ENCODE data around the gene OASL. TPM values are rescaled to one million over a fixed set of nuclear protein-coding genes. Genes with fewer than 3 reads are reported as not detected.
A peak's percentile ranks its signal among the peaks of the same experiment; 100 is the strongest.

OASL gene
- total and polyA plus RNA-seq, 10 of the 15 experiments (the other 5 are each of a cell fraction or from before 2014, with no cell fraction given), result 2.3 to 9.1 (median 2.7) TPM

- peaks cover 4 to 8% of the 10 kb centered on the region in 2 experiments for H3K36me3 ChIP-seq (ENCODE audit: control insufficient read depth in 2 of 2, insufficient read depth in 2 of 2, low read length in 1 of 2)
- no peaks in the 10 kb centered on the region for H3K27me3 ChIP-seq (replicated peaks in 1 of 2; ENCODE audit: control insufficient read depth in 2 of 2, insufficient read depth in 2 of 2, low read length in 1 of 2)
- no peak overlapping the region for H3K27ac ChIP-seq (ENCODE audit: control insufficient read depth, insufficient read depth)
- ChIA-PET SMC1A (ENCODE audit: uncharacterized antibody, unreplicated experiment) (interaction anchor here (2.1 kb wide), 1 partner anchor 42 kb away, joined by 5 read pairs; no protein-coding TSS in a partner anchor), POLR2A (interaction anchor here (0.6 kb wide), 1 partner anchor 100 kb away, joined by 4 read pairs; no protein-coding TSS in a partner anchor), CTCF (interaction anchor here (1.1 to 1.8 kb wide), 5 partner anchors 41 to 89 kb away, joined by 3 to 5 read pairs (median 3); no protein-coding TSS in a partner anchor), RAD21 (ENCODE audit: unreplicated experiment) (interaction anchor here (1.2 to 1.7 kb wide), 2 partner anchors 367 to 432 kb away, joined by 3 to 4 read pairs; partner anchors contain the start of gene POP5)
- ATAC-seq (no peak), DNase-seq (ENCODE audit: low read depth, low spot score) (no peak), FAIRE-seq (no peak)
- H3K4me1 ChIP-seq (ENCODE audit: control insufficient read depth, insufficient read depth, low read length), result 0 out of 2 replicates have a peak, but pooled peaks cover 4% of the 10 kb centered on the region
- no peak overlapping the region for H3K9ac ChIP-seq (ENCODE audit: control insufficient read depth, insufficient read depth, low read length)
- in situ Hi-C loops (cut with MboI) (no loop called here), intact Hi-C loops (cut with micrococcal nuclease; ENCODE audit: unreplicated experiment) (loop anchor here (5.0 kb wide), 1 partner anchor 431 kb away; the partner anchor contains the start of gene POP5)
- H3K4me3 ChIP-seq, result no peak overlapping the region
- no TSS peak for BruUV-seq (replicated peaks)
- H3K4me2 ChIP-seq (ENCODE audit: control insufficient read depth, insufficient read depth), result no peak overlapping the region
- H4K20me1 ChIP-seq (ENCODE audit: control insufficient read depth, insufficient read depth), result no peaks in the 10 kb centered on the region
- H2AFZ ChIP-seq (ENCODE audit: control insufficient read depth, low read depth, low read length), result no peak overlapping the region
- H3K79me2 ChIP-seq (ENCODE audit: control insufficient read depth, insufficient read depth, low read length), result peaks cover 12% of the 10 kb centered on the region
- 72% methylated on average over 3 of the region's 3 CpGs for WGBS (ENCODE audit: insufficient coverage, insufficient replicate concordance, low lambda C conversion rate, missing lambda C conversion rate)
- H3K9me3 ChIP-seq (replicated peaks; ENCODE audit: control insufficient read depth, insufficient read depth, low read length), result no peaks in the 10 kb centered on the region
- no peak for TF ChIP-seq NKRF (conservative IDR thresholded peaks at IDR 0.05)
- peak in 2 of 3 experiments; percentile 14 to 37; a peak in 2 of 6 replicates for TF ChIP-seq CTCF (IDR thresholded peaks at IDR 0.05 in 2 of 3, conservative IDR thresholded peaks at IDR 0.05 in 1 of 3; ENCODE audit: control insufficient read depth in 2 of 3, extremely low read depth in 1 of 3, insufficient read depth in 1 of 3, low read depth in 3 of 3, low read length in 3 of 3)
- TF ChIP-seq ZNF622 (IDR thresholded peaks at IDR 0.05), result no peak
- TF ChIP-seq ZBTB40 (IDR thresholded peaks at IDR 0.05; ENCODE audit: borderline replicate concordance), result no peak
- no peak for TF ChIP-seq PAX5 (IDR thresholded peaks at IDR 0.05; ENCODE audit: borderline replicate concordance, low read depth, low read length)
- no peak for TF ChIP-seq NR2F1 (conservative IDR thresholded peaks at IDR 0.05)
- TF ChIP-seq ZNF217 (IDR thresholded peaks at IDR 0.05), result no peak
- TF ChIP-seq BHLHE40 (IDR thresholded peaks at IDR 0.05; ENCODE audit: borderline replicate concordance in 1 of 2, low read depth in 2 of 2, low read length in 1 of 2), result no peak
- no peak for TF ChIP-seq ZSCAN29 (IDR thresholded peaks at IDR 0.05)
- TF ChIP-seq MEF2A (IDR thresholded peaks at IDR 0.05; ENCODE audit: insufficient read depth, low read depth, low read length), result no peak
- no peak for TF ChIP-seq EED (IDR thresholded peaks at IDR 0.05; ENCODE audit: low read depth)
- TF ChIP-seq BACH1 (IDR thresholded peaks at IDR 0.05; ENCODE audit: borderline replicate concordance), result no peak
- peak; percentile 14; the same call in 1 of the 2 replicates for TF ChIP-seq SMC3 (IDR thresholded peaks at IDR 0.05; ENCODE audit: borderline replicate concordance, low read length)
- TF ChIP-seq CREM (IDR thresholded peaks at IDR 0.05; ENCODE audit: low read depth), result no peak
- TF ChIP-seq STAT3 (IDR thresholded peaks at IDR 0.05; ENCODE audit: low read depth, low read length), result no peak
- TF ChIP-seq BRCA1 (IDR thresholded peaks at IDR 0.05; ENCODE audit: low read depth, low read length), result no peak
- no peak for TF ChIP-seq ZNF384 (IDR thresholded peaks at IDR 0.05; ENCODE audit: borderline replicate concordance, low read depth, low read length)
These were observed 25.3 kb downstream of the OASL start for GRCh38 chr12:121013715-121014114.

All from GM12878 (cell line).